H54 (cell line): Measurements from ENCODE around the gene NAALADL2.
A peak's percentile ranks its signal among the peaks of the same experiment; 100 is the strongest.

Source experiments
- DNase-seq: peaks from one replicate; pipeline ENCODE4 v3.0.0; 2011; ENCODE audit warnings: low spot score, mixed read lengths; ENCODE audit not compliant: insufficient read length
- FAIRE-seq: peaks from 3 replicates; lab custom pipeline; 2011; peaks lifted over from hg19 to GRCh38; lab: Jason Lieb, UNC
- POLR2A ChIP-seq: IDR thresholded peaks from 2 replicates; pipeline ENCODE4 v1.6.1; 2011; ENCODE audit warnings: low read depth, mild to moderate bottlenecking, low read length

NAALADL2 gene

GRCh38 chr3:174937478-174937877 lies 78.3 kb downstream of the NAALADL2 start:
- DNase-seq (no peak), FAIRE-seq (no peak)
- no peak for TF ChIP-seq POLR2A

GRCh38 chr3:174938102-174938501 lies 79.0 kb downstream of the NAALADL2 start:
- FAIRE-seq, result no peak
- TF ChIP-seq POLR2A, result no peak
- no peak for DNase-seq

GRCh38 chr3:174940151-174940550 lies 81.0 kb downstream of the NAALADL2 start:
- no peak for TF ChIP-seq POLR2A
- DNase-seq, result no peak
- FAIRE-seq, result no peak

GRCh38 chr3:174945276-174945675 lies 86.1 kb downstream of the NAALADL2 start:
- TF ChIP-seq POLR2A, result no peak
- FAIRE-seq, result no peak
- DNase-seq, result no peak

GRCh38 chr3:174945951-174946350 lies 86.8 kb downstream of the NAALADL2 start:
- TF ChIP-seq POLR2A, result no peak
- no peak for FAIRE-seq
- no peak for DNase-seq

GRCh38 chr3:174949523-174949922 lies 90.4 kb downstream of the NAALADL2 start:
- peak; percentile 67 for FAIRE-seq
- no peak for DNase-seq
- TF ChIP-seq POLR2A, result no peak

GRCh38 chr3:174951034-174951433 lies 91.9 kb downstream of the NAALADL2 start:
- no peak for TF ChIP-seq POLR2A
- peak; percentile 5 for DNase-seq
- FAIRE-seq, result peak; percentile 93

- no peak for TF ChIP-seq POLR2A
- FAIRE-seq, result no peak
- DNase-seq, result no peak
Measured at GRCh38 chr3:174951498-174952005, 92.4 kb downstream of the NAALADL2 start.

- no peak for TF ChIP-seq POLR2A
- no peak for DNase-seq
- no peak for FAIRE-seq
Measured at GRCh38 chr3:174953068-174953467, 93.9 kb downstream of the NAALADL2 start.

GRCh38 chr3:174955513-174956016 lies 96.4 kb downstream of the NAALADL2 start:
- no peak for TF ChIP-seq POLR2A
- FAIRE-seq, result peak; percentile 64
- no peak for DNase-seq

- no peak for FAIRE-seq
- no peak for DNase-seq
- no peak for TF ChIP-seq POLR2A
Measured at GRCh38 chr3:174957081-174957480, 97.9 kb downstream of the NAALADL2 start.

GRCh38 chr3:174957551-174958001 lies 98.4 kb downstream of the NAALADL2 start:
- TF ChIP-seq POLR2A, result no peak
- DNase-seq (no peak), FAIRE-seq (no peak)

GRCh38 chr3:174958671-174959328 lies 99.7 kb downstream of the NAALADL2 start:
- TF ChIP-seq POLR2A, result no peak
- DNase-seq, result no peak
- no peak for FAIRE-seq

- TF ChIP-seq POLR2A, result no peak
- no peak for FAIRE-seq
Measured at GRCh38 chr3:174959556-174960065, 100.5 kb downstream of the NAALADL2 start.

GRCh38 chr3:174960898-174961297 lies 101.8 kb downstream of the NAALADL2 start:
- FAIRE-seq (no peak), DNase-seq (no peak)
- no peak for TF ChIP-seq POLR2A

More at GRCh38 chr3:174959556-174960065, 100.5 kb downstream of the NAALADL2 start:
- DNase-seq, result no peak
